ENCODE measurements around the gene ACSL1.

GRCh38 chr4:184766446-184766845 lies 59.3 kb downstream of the ACSL1 start:
- no peak for TF ChIP-seq EZH2 (IDR thresholded peaks at IDR 0.05; ENCODE audit: insufficient read depth, poor library complexity, severe bottlenecking)
- no peak for TF ChIP-seq EZH2phosphoT487 (IDR thresholded peaks at IDR 0.05; ENCODE audit: insufficient read depth, low read depth)
